Body of pancreas (tissue), 4 donors: ENCODE measurements around the gene TEX51. TPM values are rescaled to one million over a fixed set of nuclear protein-coding genes. Genes with fewer than 3 reads are reported as not detected.

Source experiments
- ATAC-seq: fragments of 150-250 bp; one replicate; pipeline ENCODE4 v1.9.1; 2016
- DNase-seq, 4 donors: peaks; one replicate each; pipeline ENCODE4 v3.0.0-alpha.2; 2019
- H3K27ac ChIP-seq, 4 donors: fragments of 200-600 bp; sonication (generic); 1 replicate in 3 of 4; 2 replicates in 1 of 4; pipeline versions ENCODE4 v1.5.1 to v1.6.1; 2016 to 2019; ENCODE audit warnings: mild to moderate bottlenecking in 1 of 4, mixed read lengths in 1 of 4, moderate library complexity in 1 of 4
- H3K27me3 ChIP-seq, 2 donors: fragments of 200-600 bp; sonication (generic); one replicate each; pipeline ENCODE4 v1.6.0; 2016; ENCODE audit warnings: mild to moderate bottlenecking in 1 of 2
- H3K36me3 ChIP-seq, 2 donors: fragments of 200-600 bp; sonication (generic); replicated peaks in 1 of 2; 2 replicates each; pipeline ENCODE4 v1.5.1; 2016; ENCODE audit warnings: low read depth in 2 of 2; ENCODE audit not compliant: insufficient read depth in 1 of 2
- H3K4me1 ChIP-seq: fragments of 200-600 bp; sonication (generic); one replicate; pipeline ENCODE4 v1.6.0; 2016
- H3K4me3 ChIP-seq, 2 donors: fragments of 200-600 bp; sonication (generic); 1 replicate in 1 of 2; 2 replicates in 1 of 2; pipeline ENCODE4 v1.5.1; 2016 to 2019
- H3K9me3 ChIP-seq, 3 donors: fragments of 200-600 bp; sonication (generic); 1 replicate in 2 of 3; 2 replicates in 1 of 3; pipeline ENCODE4 v1.5.1; 2016
- POLR2A ChIP-seq, 3 donors: fragments of 450-650 bp; IDR thresholded peaks; one replicate each; pipeline ENCODE4 v1.6.1; 2016; ENCODE audit warnings: antibody characterized with exemption in 3 of 3, mild to moderate bottlenecking in 2 of 3
- WGBS, 2 donors: methylation state at CpG; one replicate each; pipeline ENCODE4 v1.1.5; 2017; 5-methylcytosine and 5-hydroxymethylcytosine counted together
- intact Hi-C: fragments of 100-400 bp; cut with DNase I; formaldehyde crosslinking; loops from one replicate; pipeline ENCODE4 v1.15.1; 2023
- total RNA-seq, 2 donors: library from RNA; depleted of rRNA; stranded (reverse); fragments of >200 nt; gene quantifications; one replicate each; pipeline ENCODE4 v1.1.0, GENCODE V29; 2016
- TF ChIP-seq, protein P1 (sequence below), 7 experiments: fragments of 450-650 bp in 4 of 7; fragments of 200-600 bp in 3 of 7; sonication (generic) in 3 of 7; IDR thresholded peaks; one replicate each; pipeline ENCODE4 v1.5.1; 2016 to 2019; ENCODE audit warnings: antibody characterized with exemption in 7 of 7

TEX51 gene
- total RNA-seq, 2 donors from 2014 or later: not detected

GRCh38 chr2:126896471-126896870 lies 2.2 kb upstream of the TEX51 start:
- DNase-seq (no peak), ATAC-seq (no peak)
- WGBS, 2 donors: 58 to 71% methylated on average over 4 of the region's 4 CpGs
- H3K27me3 ChIP-seq: no peaks in the 10 kb centered on the region
- H3K36me3 ChIP-seq: no peaks in the 10 kb centered on the region
- H3K4me3 ChIP-seq: no peak overlapping the region
- intact Hi-C loops: no loop called here
- no peak overlapping the region for H3K27ac ChIP-seq
- H3K9me3 ChIP-seq: no peaks in the 10 kb centered on the region
- H3K4me1 ChIP-seq: no peaks in the 10 kb centered on the region
- TF ChIP-seq, protein P1, sequence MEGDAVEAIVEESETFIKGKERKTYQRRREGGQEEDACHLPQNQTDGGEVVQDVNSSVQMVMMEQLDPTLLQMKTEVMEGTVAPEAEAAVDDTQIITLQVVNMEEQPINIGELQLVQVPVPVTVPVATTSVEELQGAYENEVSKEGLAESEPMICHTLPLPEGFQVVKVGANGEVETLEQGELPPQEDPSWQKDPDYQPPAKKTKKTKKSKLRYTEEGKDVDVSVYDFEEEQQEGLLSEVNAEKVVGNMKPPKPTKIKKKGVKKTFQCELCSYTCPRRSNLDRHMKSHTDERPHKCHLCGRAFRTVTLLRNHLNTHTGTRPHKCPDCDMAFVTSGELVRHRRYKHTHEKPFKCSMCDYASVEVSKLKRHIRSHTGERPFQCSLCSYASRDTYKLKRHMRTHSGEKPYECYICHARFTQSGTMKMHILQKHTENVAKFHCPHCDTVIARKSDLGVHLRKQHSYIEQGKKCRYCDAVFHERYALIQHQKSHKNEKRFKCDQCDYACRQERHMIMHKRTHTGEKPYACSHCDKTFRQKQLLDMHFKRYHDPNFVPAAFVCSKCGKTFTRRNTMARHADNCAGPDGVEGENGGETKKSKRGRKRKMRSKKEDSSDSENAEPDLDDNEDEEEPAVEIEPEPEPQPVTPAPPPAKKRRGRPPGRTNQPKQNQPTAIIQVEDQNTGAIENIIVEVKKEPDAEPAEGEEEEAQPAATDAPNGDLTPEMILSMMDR (IDR thresholded peaks at IDR 0.05): no peak
- TF ChIP-seq POLR2A (IDR thresholded peaks at IDR 0.05): no peak

GRCh38 chr2:126899616-126900185 lies 1.0 kb downstream of the TEX51 start:
- no peak for TF ChIP-seq POLR2A (IDR thresholded peaks at IDR 0.05)
- TF ChIP-seq, protein P1 (IDR thresholded peaks at IDR 0.05): no peak
- DNase-seq (peak in 1 of 4 donors; percentile 3), ATAC-seq (no peak)
- no peaks in the 10 kb centered on the region for H3K27me3 ChIP-seq
- no peak overlapping the region for H3K27ac ChIP-seq
- no peak overlapping the region for H3K4me3 ChIP-seq
- H3K36me3 ChIP-seq: no peaks in the 10 kb centered on the region
- intact Hi-C loops: no loop called here
- WGBS, 2 donors: 66 to 68% methylated on average over 4 of the region's 4 CpGs
- H3K9me3 ChIP-seq: no peaks in the 10 kb centered on the region
- H3K4me1 ChIP-seq: no peaks in the 10 kb centered on the region

DNA sequence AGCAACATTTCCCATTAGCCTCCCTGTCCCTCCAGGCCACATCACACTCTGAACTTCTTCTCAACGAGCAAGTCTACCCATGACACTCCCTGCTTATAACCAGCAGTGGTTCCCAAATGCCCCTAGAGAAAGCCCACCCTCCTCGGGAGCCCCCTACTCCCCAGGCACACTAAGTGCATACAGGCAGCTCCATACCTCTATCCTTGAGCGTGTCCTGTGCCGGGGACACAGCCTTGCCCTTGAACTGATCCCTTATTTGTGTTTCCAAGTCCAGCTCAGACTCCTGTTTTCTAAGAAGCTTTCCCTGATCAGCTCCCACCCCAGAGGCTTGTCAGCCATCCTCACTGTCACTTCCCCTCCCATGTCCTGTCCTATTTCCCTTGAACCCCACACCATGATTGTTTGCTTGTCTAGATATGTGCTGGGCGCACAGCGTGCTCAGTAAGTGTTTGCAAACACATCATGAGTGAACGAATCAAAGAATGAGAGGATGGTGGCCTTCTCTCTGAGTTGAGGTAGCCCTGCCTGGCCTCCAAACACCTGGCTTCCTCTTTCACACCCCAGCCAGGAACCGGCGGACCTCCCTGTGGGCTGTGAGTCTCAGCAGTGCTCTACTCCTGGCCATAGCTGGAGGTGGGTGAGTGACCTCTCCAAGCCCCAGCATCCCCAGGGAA lies 2.1 kb downstream of the TEX51 start:
- DNase-seq: peak in 1 of 4 donors; percentile 0
- H3K9me3 ChIP-seq: no peaks in the 10 kb centered on the region

DNA sequence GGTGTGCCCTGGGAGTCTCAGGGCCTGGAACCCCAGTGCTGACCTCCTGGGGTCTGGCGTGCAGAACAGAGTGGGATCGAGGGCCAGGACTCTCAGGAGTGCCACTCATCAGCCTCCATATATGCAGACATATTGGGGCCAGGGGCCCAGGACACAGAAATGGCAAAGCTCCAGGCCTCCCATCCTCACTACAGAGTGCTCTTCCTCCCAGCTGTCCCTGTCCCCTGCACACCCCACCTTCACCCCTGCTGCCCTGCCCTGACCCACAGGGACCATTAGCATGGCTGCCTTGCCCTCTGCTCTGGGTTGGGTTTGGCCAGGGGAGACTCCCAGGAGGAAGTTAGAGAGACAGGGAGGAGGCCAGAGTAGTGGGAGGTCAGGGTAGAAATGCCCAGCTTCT lies 2.8 kb downstream of the TEX51 start:
- H3K27me3 ChIP-seq: no peaks in the 10 kb centered on the region
- H3K4me3 ChIP-seq: no peak overlapping the region
- ATAC-seq (no peak), DNase-seq (peak in 2 of 4 donors; percentile 0 to 3)
- 76% methylated on average over 2 of the region's 2 CpGs; no CpG with 5 or more reads in 1 of the 2 donors for WGBS, 2 donors
- H3K27ac ChIP-seq: no peak overlapping the region
- intact Hi-C loops: no loop called here
- H3K4me1 ChIP-seq: no peaks in the 10 kb centered on the region
- H3K36me3 ChIP-seq: no peaks in the 10 kb centered on the region
- no peak for TF ChIP-seq POLR2A (IDR thresholded peaks at IDR 0.05)
- TF ChIP-seq, protein P1 (IDR thresholded peaks at IDR 0.05): no peak
- H3K9me3 ChIP-seq: no peaks in the 10 kb centered on the region

More for the DNA sequence above, 2.1 kb downstream of the TEX51 start:
- TF ChIP-seq, protein P1 (IDR thresholded peaks at IDR 0.05): no peak
- TF ChIP-seq POLR2A (IDR thresholded peaks at IDR 0.05): no peak
- ATAC-seq: no peak
- Histone ChIP-seq H3K4me1 (no peaks in the 10 kb centered on the region), H3K27me3 (no peaks in the 10 kb centered on the region), H3K27ac (no peak overlapping the region), H3K36me3 (no peaks in the 10 kb centered on the region), H3K4me3 (no peak overlapping the region)
- 72 to 77% methylated on average over 9 of the region's 9 CpGs for WGBS, 2 donors
- intact Hi-C loops: no loop called here
